ENCODE results near the gene ALDH1A2.
"Not testable (repeated sequence)": the region's sequence is repeated elsewhere in the genome, so short reads cannot be mapped to it uniquely, and the experiment has no call there.

Gene ALDH1A2

GRCh38 chr15:58066042-58066867 is 744 bp upstream of the ALDH1A2 start:
- peak; percentile 12 for DNase-seq

- no peak for DNase-seq
These were observed 499 bp downstream of the ALDH1A2 start for GRCh38 chr15:58064980-58065444.

GRCh38 chr15:58064082-58064979 is 1.2 kb downstream of the ALDH1A2 start:
- no peak for DNase-seq

GRCh38 chr15:58063614-58064013 is 1.9 kb downstream of the ALDH1A2 start:
- no peak for DNase-seq

- no peak for DNase-seq
These were observed 2.5 kb downstream of the ALDH1A2 start for GRCh38 chr15:58062983-58063382.

GRCh38 chr15:58062175-58062574 is 3.3 kb downstream of the ALDH1A2 start:
- no peak for DNase-seq

- DNase-seq: no peak
These were observed 4.9 kb downstream of the ALDH1A2 start for GRCh38 chr15:58060575-58060974.

- DNase-seq: no peak
These were observed 6.8 kb downstream of the ALDH1A2 start for GRCh38 chr15:58058729-58059128.

GRCh38 chr15:58058073-58058472 is 7.4 kb downstream of the ALDH1A2 start:
- DNase-seq: no peak

GRCh38 chr15:58057559-58057958 is 8.0 kb downstream of the ALDH1A2 start:
- DNase-seq: no peak

GRCh38 chr15:58056015-58056414 is 9.5 kb downstream of the ALDH1A2 start:
- DNase-seq: no peak

GRCh38 chr15:58053315-58054153 is 12.0 kb downstream of the ALDH1A2 start:
- DNase-seq: no peak

GRCh38 chr15:58052334-58052733 is 13.2 kb downstream of the ALDH1A2 start:
- no peak for DNase-seq

GRCh38 chr15:58049520-58050227 is 15.8 kb downstream of the ALDH1A2 start:
- DNase-seq: no peak

GRCh38 chr15:58048261-58048660 is 17.2 kb downstream of the ALDH1A2 start:
- no peak for DNase-seq

- DNase-seq: no peak
These were observed 18.4 kb downstream of the ALDH1A2 start for GRCh38 chr15:58047149-58047548.

- no peak for DNase-seq
These were observed 19.0 kb downstream of the ALDH1A2 start for GRCh38 chr15:58046467-58046866.

GRCh38 chr15:58045376-58045775 is 20.1 kb downstream of the ALDH1A2 start:
- not testable (repeated sequence) for DNase-seq

- no peak for DNase-seq
These were observed 21.0 kb downstream of the ALDH1A2 start for GRCh38 chr15:58044551-58044950.

- DNase-seq: no peak
These were observed 22.2 kb downstream of the ALDH1A2 start for GRCh38 chr15:58043192-58043903.

GRCh38 chr15:58042006-58042405 is 23.5 kb downstream of the ALDH1A2 start:
- no peak for DNase-seq

Measured in activated gamma-delta T cell (primary cell).